Lung microvascular endothelial cell (primary cell): Measurements from ENCODE around the gene CPZ. TPM values are rescaled to one million over a fixed set of nuclear protein-coding genes. Genes with fewer than 3 reads are reported as not detected.

Experiments used
- DNase-seq, 2 donors: peaks; one replicate each; pipeline versions ENCODE4 v3.0.0 to v3.0.0-alpha.2; 2010; ENCODE audit warnings: low read depth in 2 of 2
- total RNA-seq: library from RNA; depleted of rRNA; stranded (reverse); fragments of >200 nt; gene quantifications from 2 replicates; pipeline ENCODE4 v1.2.1, GENCODE V29; 2014

CPZ gene
- total RNA-seq, 1 donor from 2014 or later, result not detected

- no peak for DNase-seq
These were observed 915 bp downstream of the CPZ start for GRCh38 chr4:8593264-8594096.

- peak; percentile 72 to 79 for DNase-seq
These were observed 1.8 kb downstream of the CPZ start for GRCh38 chr4:8594097-8595038.

- no peak for DNase-seq
These were observed 2.9 kb downstream of the CPZ start for GRCh38 chr4:8595237-8596087.

GRCh38 chr4:8596891-8597290, 4.3 kb downstream of the CPZ start:
- no peak for DNase-seq

- DNase-seq, result no peak
These were observed 4.8 kb downstream of the CPZ start for GRCh38 chr4:8597319-8597718.

- DNase-seq, result no peak
These were observed 5.2 kb downstream of the CPZ start for GRCh38 chr4:8597791-8598190.

- no peak for DNase-seq
These were observed 6.0 kb downstream of the CPZ start for GRCh38 chr4:8598391-8599090.

- DNase-seq, result no peak
These were observed 6.5 kb downstream of the CPZ start for GRCh38 chr4:8599091-8599460.

- peak in 1 of 2 donors; percentile 48 for DNase-seq
These were observed 7.1 kb downstream of the CPZ start for GRCh38 chr4:8599657-8600056.

GRCh38 chr4:8600266-8600665, 7.7 kb downstream of the CPZ start:
- DNase-seq, result no peak

- DNase-seq, result no peak
These were observed 8.1 kb downstream of the CPZ start for GRCh38 chr4:8600686-8601085.

- DNase-seq, result no peak
These were observed 8.5 kb downstream of the CPZ start for GRCh38 chr4:8601086-8601485.

- no peak for DNase-seq
These were observed 9.0 kb downstream of the CPZ start for GRCh38 chr4:8601556-8601955.

- no peak for DNase-seq
These were observed 10.3 kb downstream of the CPZ start for GRCh38 chr4:8602686-8603430.

- no peak for DNase-seq
These were observed 11.4 kb downstream of the CPZ start for GRCh38 chr4:8603931-8604330.

GRCh38 chr4:8605289-8605688, 12.7 kb downstream of the CPZ start:
- no peak for DNase-seq

GRCh38 chr4:8606476-8606875, 13.9 kb downstream of the CPZ start:
- DNase-seq, result no peak

GRCh38 chr4:8606966-8607365, 14.4 kb downstream of the CPZ start:
- DNase-seq, result no peak

- DNase-seq, result peak; percentile 5 to 35
These were observed 15.3 kb downstream of the CPZ start for GRCh38 chr4:8607603-8608481.
